HG02870 (cell line): Measurements from ENCODE around the gene ADCY5.
"Not testable (repeated sequence)": the region's sequence is repeated elsewhere in the genome, so short reads cannot be mapped to it uniquely, and the experiment has no call there.

Source experiments
- ATAC-seq: cut with Tn5 transposase; IDR thresholded peaks from one replicate; pipeline ENCODE4 v1.9.1; 2021; ENCODE audit warnings: mild to moderate bottlenecking, moderate library complexity; ENCODE audit not compliant: unreplicated experiment

ADCY5 gene

GRCh38 chr3:123277106-123277505, 171.8 kb downstream of the ADCY5 start:
- no peak for ATAC-seq

DNA sequence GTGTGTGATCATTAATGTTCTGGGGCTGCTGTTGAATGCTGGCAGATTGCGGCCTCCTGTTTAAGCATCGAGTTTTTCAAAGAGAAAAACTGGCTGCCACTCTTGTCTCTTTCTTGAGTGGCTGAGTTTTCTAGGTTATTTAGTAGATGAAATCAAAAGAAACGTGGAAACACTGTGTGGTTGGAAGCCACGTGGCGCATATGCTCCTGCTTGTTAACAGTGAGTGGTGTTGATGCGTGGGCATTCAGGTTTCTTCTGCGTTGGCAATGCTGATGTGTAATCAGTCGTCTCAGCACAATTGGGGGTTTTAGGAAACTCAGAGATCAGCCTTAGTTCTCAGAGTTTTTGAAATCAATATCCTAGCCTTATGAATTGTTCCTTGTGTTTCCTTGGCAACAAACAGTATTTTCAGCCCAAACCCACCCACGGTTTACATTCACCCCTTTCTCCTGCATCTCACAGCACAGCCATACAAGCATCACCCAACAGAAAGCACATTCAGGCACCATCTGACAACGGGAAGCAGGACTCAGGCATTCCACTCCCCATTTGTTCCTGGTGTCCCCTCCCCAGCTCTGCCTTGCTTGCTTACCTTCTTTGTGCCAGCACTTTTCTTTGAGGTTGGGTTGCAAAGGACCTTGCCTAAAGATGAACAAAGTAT, 172.4 kb downstream of the ADCY5 start:
- ATAC-seq, result no peak

GRCh38 chr3:123275691-123276090, 173.2 kb downstream of the ADCY5 start:
- ATAC-seq, result no peak

DNA sequence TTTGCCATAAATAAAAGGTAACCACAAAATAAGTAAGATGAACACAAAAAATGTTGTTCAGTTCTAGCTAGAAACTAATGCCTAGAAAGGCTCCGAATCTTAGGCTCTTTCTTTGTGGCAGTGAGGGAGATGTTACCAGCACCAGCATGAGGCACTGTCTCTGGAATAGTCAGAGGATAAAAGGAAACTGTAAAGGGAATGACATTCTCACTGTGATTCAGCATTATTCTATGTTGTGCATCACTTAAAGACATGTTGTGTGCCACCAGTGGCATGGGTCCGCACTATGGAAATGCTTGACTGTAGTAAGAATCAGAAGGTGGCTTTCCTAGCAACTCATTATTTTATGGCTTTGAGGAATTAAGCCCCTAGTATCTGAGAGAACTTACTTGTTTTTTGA, 176.3 kb downstream of the ADCY5 start:
- no peak for ATAC-seq

GRCh38 chr3:123271466-123272159, 177.3 kb downstream of the ADCY5 start:
- no peak for ATAC-seq

GRCh38 chr3:123270818-123271217, 178.1 kb downstream of the ADCY5 start:
- ATAC-seq, result no peak

DNA sequence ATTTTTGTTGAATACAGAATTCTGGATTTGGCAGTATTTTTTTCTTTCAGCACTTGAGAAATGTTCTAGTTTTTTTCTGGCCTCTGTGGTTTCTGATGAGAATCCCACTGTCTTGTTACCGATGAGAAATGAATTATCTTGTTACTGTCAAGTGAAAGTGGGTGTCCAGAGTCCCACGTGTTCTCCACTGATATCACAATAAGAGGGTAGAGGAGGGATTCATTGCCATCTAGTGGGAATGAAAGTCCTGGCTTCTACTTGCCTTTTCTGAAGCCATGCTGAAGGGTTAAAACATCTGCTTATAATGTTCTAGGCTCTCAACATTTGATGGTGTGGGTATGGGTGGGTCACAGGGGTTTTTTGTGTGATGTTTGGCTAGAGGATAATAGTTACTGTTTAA, 181.1 kb downstream of the ADCY5 start:
- ATAC-seq, result no peak

- no peak for ATAC-seq
Observed at GRCh38 chr3:123263941-123264340, 184.9 kb downstream of the ADCY5 start.

DNA sequence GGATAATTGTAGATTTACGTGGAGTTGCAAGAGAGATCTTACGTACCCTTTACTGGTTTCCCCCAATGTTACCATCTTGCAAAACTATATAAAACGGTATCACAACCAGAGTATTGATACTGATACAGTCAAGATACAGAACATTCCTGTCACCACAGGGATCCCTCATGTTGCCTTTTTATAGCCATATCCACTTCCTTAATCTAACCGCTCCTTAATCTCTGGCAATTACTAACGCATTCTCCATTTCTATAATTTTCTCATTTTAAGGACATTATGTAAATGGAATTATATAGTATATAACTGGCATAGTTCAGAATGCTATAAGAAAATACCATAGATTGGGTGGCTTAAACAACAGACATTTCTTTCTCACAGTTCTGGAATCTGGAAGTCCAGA, 186.0 kb downstream of the ADCY5 start:
- no peak for ATAC-seq

- no peak for ATAC-seq
Observed at GRCh38 chr3:123262226-123262625, 186.7 kb downstream of the ADCY5 start.

- peak; percentile 74 for ATAC-seq
Observed at GRCh38 chr3:123261666-123262065, 187.2 kb downstream of the ADCY5 start.

DNA sequence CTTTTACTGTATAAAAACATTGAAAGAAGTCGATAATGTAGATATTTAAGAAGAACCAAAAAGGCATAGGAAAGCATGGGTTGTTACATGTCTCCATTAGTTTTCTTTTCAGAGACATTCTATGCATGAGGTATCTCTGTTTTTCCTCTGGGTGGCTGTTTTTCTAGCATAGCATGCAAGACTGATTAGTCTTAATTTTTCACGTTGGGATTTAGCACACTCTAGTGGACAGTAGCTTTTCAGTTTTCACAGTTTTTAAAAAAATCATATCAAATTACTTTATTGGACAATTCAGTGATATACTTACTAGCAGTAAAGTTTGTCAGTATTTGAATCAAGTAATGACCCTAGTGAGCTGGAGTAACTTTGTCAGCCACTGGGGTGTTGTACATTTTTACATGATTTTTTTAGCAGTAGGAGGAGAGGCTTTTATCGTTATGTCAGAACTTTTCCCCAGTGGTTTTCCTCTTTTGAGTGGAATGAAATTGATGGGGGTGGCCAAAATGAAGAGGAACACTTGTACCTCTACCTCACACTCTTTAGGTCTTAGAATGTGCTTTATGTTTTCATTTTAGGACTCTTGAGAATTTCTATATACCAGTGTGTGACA, 190.0 kb downstream of the ADCY5 start:
- no peak for ATAC-seq

- no peak for ATAC-seq
Observed at GRCh38 chr3:123258359-123258758, 190.5 kb downstream of the ADCY5 start.

DNA sequence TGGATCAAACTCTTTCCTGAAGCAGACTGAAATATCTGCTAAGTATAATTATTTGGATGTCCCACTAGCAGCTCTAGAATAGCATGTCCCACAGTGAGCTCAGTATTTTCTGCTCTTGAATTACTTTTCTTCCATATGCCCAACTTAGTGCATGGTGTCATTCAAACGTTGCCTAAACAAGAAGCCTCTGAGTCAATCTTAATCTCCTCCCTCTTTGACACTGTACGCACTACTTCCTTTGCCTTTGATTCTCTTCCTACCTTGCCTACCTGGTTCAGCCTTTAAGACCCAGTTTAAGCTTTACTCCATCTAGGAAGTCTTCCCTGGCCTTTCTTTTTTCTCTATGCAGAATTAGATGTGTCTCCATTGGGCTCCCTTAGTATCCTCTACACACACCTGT, 192.6 kb downstream of the ADCY5 start:
- ATAC-seq, result no peak

GRCh38 chr3:123246866-123247265, 202.0 kb downstream of the ADCY5 start:
- no peak for ATAC-seq

- ATAC-seq, result no peak
Observed at GRCh38 chr3:123244128-123244527, 204.8 kb downstream of the ADCY5 start.

DNA sequence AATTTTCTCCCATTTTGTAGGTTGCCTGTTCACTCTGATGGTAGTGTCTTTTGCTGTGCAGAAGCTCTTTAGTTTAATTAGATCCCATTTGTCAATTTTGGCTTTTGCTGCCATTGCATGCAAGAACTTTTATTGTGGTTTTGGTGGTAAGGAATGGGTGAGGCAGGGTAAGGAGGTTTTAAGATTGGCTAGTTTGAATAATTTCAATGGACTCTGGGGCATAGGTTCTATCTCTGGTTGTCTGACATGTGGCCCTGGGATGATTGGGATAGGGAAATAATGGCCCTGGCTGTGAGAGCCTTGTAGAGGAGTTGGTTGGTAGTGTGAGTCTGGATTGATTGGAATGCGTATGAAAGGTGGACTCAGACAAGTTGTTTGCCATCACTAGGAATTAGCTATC, 209.1 kb downstream of the ADCY5 start:
- ATAC-seq, result no peak

GRCh38 chr3:123239186-123239585, 209.7 kb downstream of the ADCY5 start:
- ATAC-seq, result not testable (repeated sequence)

GRCh38 chr3:123236902-123237301, 212.0 kb downstream of the ADCY5 start:
- ATAC-seq, result no peak
